ENCODE measurements around the gene SLC37A3.
"Not testable (repeated sequence)": the region's sequence is repeated elsewhere in the genome, so short reads cannot be mapped to it uniquely, and the experiment has no call there.

The SLC37A3 gene

DNA sequence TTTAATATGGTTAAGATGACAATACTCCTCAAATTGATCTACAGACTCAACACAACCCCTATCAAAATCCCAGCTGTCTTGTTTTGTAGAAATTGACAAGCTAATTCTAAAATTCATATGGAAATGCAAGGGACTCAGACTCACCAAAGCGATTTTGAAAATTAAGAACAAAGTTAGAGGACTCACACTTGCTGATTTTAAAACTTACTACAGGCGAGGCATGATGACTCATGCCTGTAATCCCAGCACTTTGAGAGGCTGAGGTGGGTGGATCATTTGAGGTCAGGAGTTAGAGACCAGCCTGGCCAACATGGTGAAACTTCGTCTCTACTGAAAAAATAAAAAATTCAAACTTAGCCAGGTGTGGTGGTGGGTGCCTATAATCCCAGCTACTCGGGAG, 78.3 kb downstream of the SLC37A3 start:
- not testable (repeated sequence) for H3K27me3 ChIP-seq (ENCODE audit: control insufficient read depth in 1 of 2, insufficient read depth in 2 of 2, low read length in 2 of 2)
- H3K4me1 ChIP-seq (ENCODE audit: insufficient read depth, low read length): peaks cover 30% of the 10 kb centered on the region

DNA sequence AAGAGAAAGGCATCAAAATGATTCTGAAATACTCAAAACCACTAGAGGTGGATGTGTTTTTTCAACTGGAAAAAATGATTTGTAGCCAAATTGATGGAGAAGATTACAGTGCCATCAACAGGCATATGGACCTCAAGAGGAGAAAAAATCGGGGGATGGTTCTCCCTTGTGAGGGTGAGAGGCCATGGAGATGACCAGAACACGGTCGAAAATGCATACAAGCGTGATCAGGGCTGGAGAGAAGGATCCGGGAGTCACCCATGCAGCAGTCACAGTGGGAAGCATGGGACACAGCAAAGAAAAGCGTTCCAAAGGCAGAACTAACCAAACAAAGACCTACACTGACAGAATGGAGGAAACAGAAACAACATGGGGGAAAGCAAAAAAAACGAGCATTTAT, 80.3 kb downstream of the SLC37A3 start:
- Histone ChIP-seq H3K36me3 (ENCODE audit: insufficient read depth, low read length) (no peaks in the 10 kb centered on the region), H3K4me3 (ENCODE audit: low read depth in 1 of 2, low read length in 2 of 2) (no peak overlapping the region), H3K9ac (ENCODE audit: low read length) (no peak overlapping the region), H3K27ac (ENCODE audit: low read depth, low read length) (no peak overlapping the region), H3K27me3 (ENCODE audit: control insufficient read depth in 1 of 2, insufficient read depth in 2 of 2, low read length in 2 of 2) (no peaks in the 10 kb centered on the region), H3K9me3 (ENCODE audit: low read length) (no peaks in the 10 kb centered on the region), H3K4me1 (ENCODE audit: insufficient read depth, low read length) (peaks cover 34% of the 10 kb centered on the region)

More for the DNA sequence above, 78.3 kb downstream of the SLC37A3 start:
- not testable (repeated sequence) for H3K4me3 ChIP-seq (ENCODE audit: low read depth in 1 of 2, low read length in 2 of 2); H3K9me3 ChIP-seq (ENCODE audit: low read length); H3K27ac ChIP-seq (ENCODE audit: low read depth, low read length); H3K36me3 ChIP-seq (ENCODE audit: insufficient read depth, low read length); H3K9ac ChIP-seq (ENCODE audit: low read length)

DNA sequence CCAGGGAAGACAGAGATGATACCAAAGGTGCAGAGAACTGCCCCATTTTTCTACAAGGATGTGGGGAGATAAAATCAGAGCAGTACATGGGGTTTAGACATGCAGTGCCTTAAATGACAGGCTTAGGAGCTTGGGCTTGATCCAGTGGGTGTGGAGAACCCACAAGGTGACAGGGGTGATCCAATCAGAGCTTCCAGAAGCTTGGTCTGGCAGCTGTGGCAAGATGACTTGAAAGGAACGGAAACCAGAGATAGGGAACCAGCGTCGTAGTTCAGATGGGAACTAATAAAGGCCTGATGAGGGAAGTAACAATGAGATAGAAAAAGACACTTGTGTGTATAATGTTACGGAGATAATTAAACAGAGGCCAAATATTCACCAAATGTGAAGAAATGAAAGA, 80.7 kb downstream of the SLC37A3 start:
- peaks cover 30% of the 10 kb centered on the region for H3K4me1 ChIP-seq (ENCODE audit: insufficient read depth, low read length)
- no peak overlapping the region for H3K9ac ChIP-seq (ENCODE audit: low read length)
- no peak overlapping the region for H3K27ac ChIP-seq (ENCODE audit: low read depth, low read length)
- H3K36me3 ChIP-seq (ENCODE audit: insufficient read depth, low read length): no peaks in the 10 kb centered on the region
- H3K4me3 ChIP-seq (ENCODE audit: low read depth in 1 of 2, low read length in 2 of 2): no peak overlapping the region
- no peaks in the 10 kb centered on the region for H3K9me3 ChIP-seq (ENCODE audit: low read length)
- no peaks in the 10 kb centered on the region for H3K27me3 ChIP-seq (ENCODE audit: control insufficient read depth in 1 of 2, insufficient read depth in 2 of 2, low read length in 2 of 2)

DNA sequence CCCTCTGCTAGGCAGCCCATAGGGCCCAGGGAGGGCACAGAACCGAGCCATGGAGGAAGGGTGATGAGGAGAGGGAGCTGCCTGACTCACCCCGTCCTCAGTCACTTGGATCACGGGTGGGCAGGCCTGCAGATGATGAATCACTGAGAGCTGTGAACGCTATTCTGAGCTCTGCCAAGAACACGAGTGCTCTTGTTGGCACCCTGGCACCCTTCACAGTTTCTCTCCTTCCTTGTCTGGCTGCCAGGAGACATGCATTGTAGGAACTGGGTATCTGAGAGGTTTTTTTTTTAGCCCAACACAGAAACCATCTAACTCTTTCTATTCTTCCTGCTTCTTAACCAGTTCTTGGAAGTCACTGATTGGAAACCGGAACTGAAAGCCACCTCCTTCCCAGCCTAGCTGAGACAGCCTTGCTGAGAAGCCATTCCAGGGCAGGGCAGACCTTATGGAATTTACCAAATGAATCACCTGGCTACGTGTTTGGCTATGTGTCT, 82.1 kb downstream of the SLC37A3 start:
- H3K36me3 ChIP-seq (ENCODE audit: insufficient read depth, low read length): no peaks in the 10 kb centered on the region
- H3K9ac ChIP-seq (ENCODE audit: low read length): peak overlapping the region; percentile 26
- no peaks in the 10 kb centered on the region for H3K9me3 ChIP-seq (ENCODE audit: low read length)
- H3K4me3 ChIP-seq (ENCODE audit: low read depth in 1 of 2, low read length in 2 of 2): peak overlapping the region in 1 of 2 donors; percentile 35
- H3K4me1 ChIP-seq (ENCODE audit: insufficient read depth, low read length): peaks cover 26% of the 10 kb centered on the region
- peak overlapping the region; percentile 86 for H3K27ac ChIP-seq (ENCODE audit: low read depth, low read length)
- no peaks in the 10 kb centered on the region for H3K27me3 ChIP-seq (ENCODE audit: control insufficient read depth in 1 of 2, insufficient read depth in 2 of 2, low read length in 2 of 2)

DNA sequence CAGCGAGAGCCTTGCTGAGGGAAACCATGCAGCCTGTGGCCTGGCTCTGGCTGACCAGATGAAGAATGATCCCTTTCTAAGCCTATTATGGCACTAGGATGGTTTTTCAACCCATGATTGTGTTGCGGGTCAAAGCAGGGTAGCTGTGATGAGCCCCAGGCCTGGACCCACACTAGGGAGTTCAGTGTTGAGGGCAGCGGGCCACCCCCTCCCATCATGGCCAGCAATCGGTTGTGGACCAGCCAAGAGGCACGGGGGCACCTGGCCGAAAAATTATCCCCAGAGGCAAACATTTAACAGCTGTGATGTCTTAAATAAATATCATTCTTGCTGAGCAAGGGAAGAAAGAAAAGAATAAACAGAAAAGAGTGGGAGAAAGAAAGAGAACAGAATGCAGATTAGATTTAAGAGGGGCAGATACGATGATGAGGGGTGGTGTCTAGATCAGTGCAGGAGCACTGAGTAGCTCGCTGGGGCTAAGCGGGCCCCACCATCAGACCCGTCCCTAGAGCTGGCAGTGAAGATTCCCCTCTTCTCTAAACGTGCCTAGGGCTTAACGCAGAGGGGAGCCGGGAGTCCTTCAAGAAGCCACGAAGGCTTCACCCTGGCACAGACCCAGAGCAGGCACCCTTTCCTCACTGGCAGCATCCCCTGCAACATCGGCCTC, 82.7 kb downstream of the SLC37A3 start:
- Histone ChIP-seq H3K4me3 (ENCODE audit: low read depth in 1 of 2, low read length in 2 of 2) (peak overlapping the region in 1 of 2 donors; percentile 35), H3K27ac (ENCODE audit: low read depth, low read length) (peak overlapping the region; percentile 86), H3K9ac (ENCODE audit: low read length) (peak overlapping the region; percentile 26), H3K9me3 (ENCODE audit: low read length) (no peaks in the 10 kb centered on the region), H3K36me3 (ENCODE audit: insufficient read depth, low read length) (no peaks in the 10 kb centered on the region), H3K4me1 (ENCODE audit: insufficient read depth, low read length) (peaks cover 26% of the 10 kb centered on the region), H3K27me3 (ENCODE audit: control insufficient read depth in 1 of 2, insufficient read depth in 2 of 2, low read length in 2 of 2) (no peaks in the 10 kb centered on the region)

DNA sequence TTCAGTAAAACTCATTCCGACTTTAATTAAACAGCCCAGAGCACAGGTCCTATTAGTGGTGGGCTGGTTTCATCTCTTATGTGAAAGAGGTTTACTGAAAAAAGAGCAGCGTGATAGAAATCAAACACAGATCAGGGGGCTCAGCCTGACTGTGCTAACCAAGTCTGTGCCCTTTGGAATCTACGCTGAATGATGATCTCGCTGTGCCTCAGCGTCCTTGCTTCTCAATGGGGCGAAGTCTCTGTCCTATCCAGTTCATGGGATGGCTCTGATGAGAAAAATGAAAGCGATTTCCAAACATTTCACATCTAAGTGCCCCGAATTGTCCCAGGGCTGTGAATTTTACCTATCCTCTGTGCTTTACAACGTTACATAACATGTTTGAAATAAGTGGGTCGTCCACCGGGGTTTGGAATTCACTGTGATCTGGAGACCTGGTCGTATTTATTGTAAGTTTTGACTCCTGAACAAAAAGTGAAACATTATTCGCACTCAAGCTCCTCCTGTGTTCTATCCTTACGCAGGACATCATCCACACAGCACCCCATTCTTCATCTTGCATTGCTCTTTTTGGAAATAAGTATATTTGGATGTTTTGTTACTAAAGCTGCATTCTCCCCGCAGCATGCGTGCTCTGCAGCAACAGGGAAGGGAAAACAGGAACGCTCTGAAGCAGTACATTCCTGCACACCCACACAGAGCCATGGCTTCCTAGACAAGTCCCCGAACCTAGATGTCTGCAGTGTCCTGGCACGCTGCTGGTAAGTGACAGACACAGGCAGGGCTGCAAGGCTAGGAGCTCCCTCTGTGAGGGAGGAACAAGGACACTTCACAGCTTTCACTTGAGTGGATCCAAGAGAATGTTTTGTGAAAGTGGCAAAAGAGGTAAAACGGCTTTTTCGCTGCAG, 83.5 kb downstream of the SLC37A3 start:
- peak overlapping the region; percentile 86 for H3K27ac ChIP-seq (ENCODE audit: low read depth, low read length)

DNA sequence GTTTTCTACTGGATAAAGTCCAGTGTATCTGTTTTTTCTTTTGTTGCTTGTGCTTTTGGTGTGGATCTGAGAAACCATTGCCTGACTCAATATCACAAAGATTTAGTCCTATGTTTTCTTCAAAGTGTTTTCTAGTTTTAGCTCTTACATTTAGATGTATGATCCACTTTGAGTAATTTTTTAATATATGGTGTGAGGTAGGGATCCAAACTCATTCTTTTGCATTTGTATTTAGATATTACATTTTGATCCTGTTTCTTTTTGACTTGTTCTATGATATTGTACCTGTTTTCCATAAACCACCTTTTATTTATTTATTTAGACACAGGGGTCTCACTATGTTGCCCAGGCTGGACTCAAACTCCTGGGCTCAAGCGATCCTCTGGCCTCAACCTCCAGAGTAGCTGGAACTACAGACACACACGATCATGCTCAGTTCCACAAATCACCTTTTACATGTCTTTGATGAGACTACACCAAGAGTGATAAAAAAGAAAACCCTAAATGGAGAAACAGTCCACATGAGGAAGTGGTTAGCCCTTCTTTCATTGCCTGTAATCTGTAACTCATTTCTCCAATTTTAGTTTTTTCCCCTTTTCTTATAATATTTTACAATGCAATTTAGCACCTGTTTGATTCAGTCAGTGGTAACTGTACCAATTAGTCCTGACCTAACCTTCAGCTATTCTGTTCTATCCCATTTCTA, 86.0 kb downstream of the SLC37A3 start:
- Histone ChIP-seq H3K9ac (ENCODE audit: low read length) (no peak overlapping the region), H3K36me3 (ENCODE audit: insufficient read depth, low read length) (no peaks in the 10 kb centered on the region), H3K27me3 (ENCODE audit: control insufficient read depth in 1 of 2, insufficient read depth in 2 of 2, low read length in 2 of 2) (no peaks in the 10 kb centered on the region), H3K4me3 (ENCODE audit: low read depth in 1 of 2, low read length in 2 of 2) (no peak overlapping the region), H3K27ac (ENCODE audit: low read depth, low read length) (no peak overlapping the region), H3K9me3 (ENCODE audit: low read length) (no peaks in the 10 kb centered on the region), H3K4me1 (ENCODE audit: insufficient read depth, low read length) (peaks cover 43% of the 10 kb centered on the region)

More for the DNA sequence above, 83.5 kb downstream of the SLC37A3 start:
- Histone ChIP-seq H3K36me3 (ENCODE audit: insufficient read depth, low read length) (no peaks in the 10 kb centered on the region), H3K9ac (ENCODE audit: low read length) (peak overlapping the region; percentile 26), H3K27me3 (ENCODE audit: control insufficient read depth in 1 of 2, insufficient read depth in 2 of 2, low read length in 2 of 2) (no peaks in the 10 kb centered on the region), H3K9me3 (ENCODE audit: low read length) (no peaks in the 10 kb centered on the region), H3K4me1 (ENCODE audit: insufficient read depth, low read length) (peaks cover 32% of the 10 kb centered on the region), H3K4me3 (ENCODE audit: low read depth in 1 of 2, low read length in 2 of 2) (peak overlapping the region; percentile 25 to 35)

DNA sequence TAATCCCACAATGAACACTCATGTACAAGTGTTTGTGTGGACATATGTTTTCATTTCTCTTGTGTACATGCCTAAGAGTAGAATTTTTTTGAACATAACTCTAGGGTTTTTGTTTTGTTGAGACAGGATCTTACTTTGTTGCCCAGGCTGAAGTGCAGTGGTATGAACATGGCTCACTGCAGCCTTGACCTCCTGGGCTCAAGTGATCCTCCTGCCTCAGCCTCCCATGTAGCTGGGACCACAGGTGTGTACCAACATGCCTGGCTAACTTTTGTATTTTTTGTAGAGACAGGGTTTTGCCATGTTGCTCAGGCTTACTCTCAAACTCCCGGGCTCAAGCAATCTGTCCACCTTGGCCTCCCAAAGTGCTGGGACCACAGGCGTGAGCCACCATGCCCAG, 87.2 kb downstream of the SLC37A3 start:
- H3K36me3 ChIP-seq (ENCODE audit: insufficient read depth, low read length); H3K4me3 ChIP-seq (ENCODE audit: low read depth in 1 of 2, low read length in 2 of 2); H3K9ac ChIP-seq (ENCODE audit: low read length); H3K27me3 ChIP-seq (ENCODE audit: control insufficient read depth in 1 of 2, insufficient read depth in 2 of 2, low read length in 2 of 2); H3K9me3 ChIP-seq (ENCODE audit: low read length); H3K27ac ChIP-seq (ENCODE audit: low read depth, low read length): not testable (repeated sequence)
- H3K4me1 ChIP-seq (ENCODE audit: insufficient read depth, low read length): peaks cover 35% of the 10 kb centered on the region

DNA sequence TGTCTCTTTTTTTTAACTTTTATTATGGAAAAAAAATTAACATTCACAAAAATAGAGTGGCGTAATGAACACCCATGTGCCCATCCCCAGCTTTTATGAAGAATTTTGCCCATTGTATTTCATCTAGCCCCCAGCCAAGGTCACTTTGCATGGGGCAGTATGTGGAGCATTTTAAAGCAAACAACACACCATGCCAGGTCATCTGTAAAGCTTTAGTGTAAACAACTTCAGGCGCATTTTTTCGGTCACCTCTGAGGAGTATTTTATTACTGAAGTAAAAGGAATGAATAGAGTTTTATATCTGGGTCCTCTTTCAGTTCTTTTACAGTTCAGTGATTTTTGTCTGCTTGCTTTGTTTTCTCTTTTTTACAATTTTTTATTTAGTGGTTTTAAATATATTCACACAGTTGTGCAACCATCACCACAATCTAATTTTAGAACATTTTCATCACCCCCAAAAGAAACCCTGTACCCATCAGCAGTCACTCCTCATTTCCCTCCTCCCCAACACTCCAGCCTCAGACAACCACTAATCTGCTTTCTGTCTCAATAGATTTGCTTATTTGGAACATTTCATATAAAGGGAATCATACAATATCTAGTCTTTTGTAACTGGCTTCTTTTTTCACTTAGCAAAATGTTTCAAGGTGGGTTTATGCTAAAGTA, 87.9 kb downstream of the SLC37A3 start:
- Histone ChIP-seq H3K4me1 (ENCODE audit: insufficient read depth, low read length) (peaks cover 30% of the 10 kb centered on the region), H3K9ac (ENCODE audit: low read length) (no peak overlapping the region), H3K27me3 (ENCODE audit: control insufficient read depth in 1 of 2, insufficient read depth in 2 of 2, low read length in 2 of 2) (no peaks in the 10 kb centered on the region), H3K27ac (ENCODE audit: low read depth, low read length) (no peak overlapping the region), H3K36me3 (ENCODE audit: insufficient read depth, low read length) (no peaks in the 10 kb centered on the region), H3K4me3 (ENCODE audit: low read depth in 1 of 2, low read length in 2 of 2) (no peak overlapping the region), H3K9me3 (ENCODE audit: low read length) (no peaks in the 10 kb centered on the region)

DNA sequence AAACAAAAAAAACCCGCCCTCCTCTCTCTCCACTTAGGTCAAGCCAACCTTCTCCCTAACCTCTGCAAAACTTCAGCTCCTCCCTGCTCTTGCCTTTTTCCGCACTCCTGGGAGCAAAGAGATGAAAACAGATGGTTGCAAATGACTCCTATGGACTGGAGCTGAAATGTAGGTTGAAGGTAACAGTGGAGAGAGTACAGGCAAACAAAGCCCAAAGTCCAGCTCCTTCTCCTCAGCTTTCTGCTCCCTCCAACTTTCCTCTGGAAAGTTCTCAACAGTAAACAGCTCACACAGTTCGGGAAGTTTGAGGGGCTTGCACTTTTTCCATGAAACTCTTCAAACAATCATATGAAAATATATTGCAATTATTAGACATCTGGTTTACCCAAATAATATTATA, 90.3 kb downstream of the SLC37A3 start:
- Histone ChIP-seq H3K27ac (ENCODE audit: low read depth, low read length) (no peak overlapping the region), H3K4me1 (ENCODE audit: insufficient read depth, low read length) (peaks cover 17% of the 10 kb centered on the region), H3K27me3 (ENCODE audit: control insufficient read depth in 1 of 2, insufficient read depth in 2 of 2, low read length in 2 of 2) (no peaks in the 10 kb centered on the region), H3K9me3 (ENCODE audit: low read length) (no peaks in the 10 kb centered on the region), H3K36me3 (ENCODE audit: insufficient read depth, low read length) (no peaks in the 10 kb centered on the region), H3K9ac (ENCODE audit: low read length) (no peak overlapping the region), H3K4me3 (ENCODE audit: low read depth in 1 of 2, low read length in 2 of 2) (no peak overlapping the region)
